ENCODE data around the gene TMEM184A. TPM values are rescaled to one million over a fixed set of nuclear protein-coding genes. Genes with fewer than 3 reads are reported as not detected.

TMEM184A gene
- total and polyA plus RNA-seq, 2 of the 13 experiments (the other 11 are each of a cell fraction or from before 2014, with no cell fraction given): 9.5 to 20.4 TPM

DNA sequence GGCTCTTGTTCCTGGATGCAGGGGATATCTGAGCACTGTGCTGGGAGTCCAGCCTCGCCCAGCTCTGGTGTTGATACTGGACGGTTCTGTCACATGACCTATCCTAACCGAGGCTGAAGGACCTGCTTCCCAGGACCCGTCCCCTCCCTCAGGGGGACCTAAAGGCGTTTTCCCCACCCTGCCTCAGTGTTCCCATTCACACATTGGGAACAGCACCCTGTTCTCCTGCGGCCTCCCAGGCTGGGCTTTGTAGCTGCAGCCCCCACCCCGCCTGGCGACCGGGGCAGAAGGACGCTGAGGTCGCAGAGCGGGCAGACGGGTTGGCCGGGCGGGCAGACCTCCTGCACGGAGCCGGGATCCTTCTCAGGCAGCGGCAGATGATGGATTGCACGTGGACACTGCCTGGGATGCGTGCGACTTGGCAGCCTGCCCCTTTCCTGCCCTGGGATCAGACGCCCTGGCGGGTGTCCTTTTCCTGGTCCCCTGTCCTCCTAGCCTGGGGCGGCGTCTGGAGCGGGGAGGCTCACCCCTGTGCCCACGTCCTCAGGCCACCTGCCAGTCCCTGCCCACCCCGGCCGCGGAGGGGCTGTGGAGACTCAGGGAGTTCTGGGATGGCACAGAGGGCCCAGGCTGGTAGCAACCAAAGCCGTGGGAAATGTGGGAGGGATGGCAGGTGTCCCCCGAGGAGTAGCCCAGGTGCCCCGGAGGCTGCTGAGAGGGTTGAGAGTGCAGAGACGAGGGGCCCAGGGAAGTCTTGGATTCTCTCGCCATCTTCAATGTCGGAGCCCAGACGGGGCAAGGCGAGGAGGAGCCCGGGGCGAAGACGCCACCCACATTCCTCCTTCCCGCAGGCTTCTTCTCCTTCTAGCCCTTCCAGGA lies 31.1 kb upstream of the TMEM184A start (continued):
- TF ChIP-seq, protein P1, sequence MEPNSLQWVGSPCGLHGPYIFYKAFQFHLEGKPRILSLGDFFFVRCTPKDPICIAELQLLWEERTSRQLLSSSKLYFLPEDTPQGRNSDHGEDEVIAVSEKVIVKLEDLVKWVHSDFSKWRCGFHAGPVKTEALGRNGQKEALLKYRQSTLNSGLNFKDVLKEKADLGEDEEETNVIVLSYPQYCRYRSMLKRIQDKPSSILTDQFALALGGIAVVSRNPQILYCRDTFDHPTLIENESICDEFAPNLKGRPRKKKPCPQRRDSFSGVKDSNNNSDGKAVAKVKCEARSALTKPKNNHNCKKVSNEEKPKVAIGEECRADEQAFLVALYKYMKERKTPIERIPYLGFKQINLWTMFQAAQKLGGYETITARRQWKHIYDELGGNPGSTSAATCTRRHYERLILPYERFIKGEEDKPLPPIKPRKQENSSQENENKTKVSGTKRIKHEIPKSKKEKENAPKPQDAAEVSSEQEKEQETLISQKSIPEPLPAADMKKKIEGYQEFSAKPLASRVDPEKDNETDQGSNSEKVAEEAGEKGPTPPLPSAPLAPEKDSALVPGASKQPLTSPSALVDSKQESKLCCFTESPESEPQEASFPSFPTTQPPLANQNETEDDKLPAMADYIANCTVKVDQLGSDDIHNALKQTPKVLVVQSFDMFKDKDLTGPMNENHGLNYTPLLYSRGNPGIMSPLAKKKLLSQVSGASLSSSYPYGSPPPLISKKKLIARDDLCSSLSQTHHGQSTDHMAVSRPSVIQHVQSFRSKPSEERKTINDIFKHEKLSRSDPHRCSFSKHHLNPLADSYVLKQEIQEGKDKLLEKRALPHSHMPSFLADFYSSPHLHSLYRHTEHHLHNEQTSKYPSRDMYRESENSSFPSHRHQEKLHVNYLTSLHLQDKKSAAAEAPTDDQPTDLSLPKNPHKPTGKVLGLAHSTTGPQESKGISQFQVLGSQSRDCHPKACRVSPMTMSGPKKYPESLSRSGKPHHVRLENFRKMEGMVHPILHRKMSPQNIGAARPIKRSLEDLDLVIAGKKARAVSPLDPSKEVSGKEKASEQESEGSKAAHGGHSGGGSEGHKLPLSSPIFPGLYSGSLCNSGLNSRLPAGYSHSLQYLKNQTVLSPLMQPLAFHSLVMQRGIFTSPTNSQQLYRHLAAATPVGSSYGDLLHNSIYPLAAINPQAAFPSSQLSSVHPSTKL (CRISPR knock-in tag; IDR thresholded peaks at IDR 0.05): 0 out of 2 replicates have a peak, but pooled peaks have one; percentile 14
- TF ChIP-seq, protein P2, sequence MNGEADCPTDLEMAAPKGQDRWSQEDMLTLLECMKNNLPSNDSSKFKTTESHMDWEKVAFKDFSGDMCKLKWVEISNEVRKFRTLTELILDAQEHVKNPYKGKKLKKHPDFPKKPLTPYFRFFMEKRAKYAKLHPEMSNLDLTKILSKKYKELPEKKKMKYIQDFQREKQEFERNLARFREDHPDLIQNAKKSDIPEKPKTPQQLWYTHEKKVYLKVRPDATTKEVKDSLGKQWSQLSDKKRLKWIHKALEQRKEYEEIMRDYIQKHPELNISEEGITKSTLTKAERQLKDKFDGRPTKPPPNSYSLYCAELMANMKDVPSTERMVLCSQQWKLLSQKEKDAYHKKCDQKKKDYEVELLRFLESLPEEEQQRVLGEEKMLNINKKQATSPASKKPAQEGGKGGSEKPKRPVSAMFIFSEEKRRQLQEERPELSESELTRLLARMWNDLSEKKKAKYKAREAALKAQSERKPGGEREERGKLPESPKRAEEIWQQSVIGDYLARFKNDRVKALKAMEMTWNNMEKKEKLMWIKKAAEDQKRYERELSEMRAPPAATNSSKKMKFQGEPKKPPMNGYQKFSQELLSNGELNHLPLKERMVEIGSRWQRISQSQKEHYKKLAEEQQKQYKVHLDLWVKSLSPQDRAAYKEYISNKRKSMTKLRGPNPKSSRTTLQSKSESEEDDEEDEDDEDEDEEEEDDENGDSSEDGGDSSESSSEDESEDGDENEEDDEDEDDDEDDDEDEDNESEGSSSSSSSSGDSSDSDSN (CRISPR knock-in tag; IDR thresholded peaks at IDR 0.05): peak; percentile 48; the same call in 1 of the 2 replicates
- TF ChIP-seq ZNF850 (CRISPR knock-in tag; conservative IDR thresholded peaks at IDR 0.05) (no peak), RARA (CRISPR knock-in tag; IDR thresholded peaks at IDR 0.05) (peak; percentile 83)

All from HepG2 (cell line).